ENCODE data around the gene RPL27.
A peak's percentile ranks its signal among the peaks of the same experiment; 100 is the strongest.
"Not testable (repeated sequence)": the region's sequence is repeated elsewhere in the genome, so short reads cannot be mapped to it uniquely, and the experiment has no call there.

RPL27 gene

DNA sequence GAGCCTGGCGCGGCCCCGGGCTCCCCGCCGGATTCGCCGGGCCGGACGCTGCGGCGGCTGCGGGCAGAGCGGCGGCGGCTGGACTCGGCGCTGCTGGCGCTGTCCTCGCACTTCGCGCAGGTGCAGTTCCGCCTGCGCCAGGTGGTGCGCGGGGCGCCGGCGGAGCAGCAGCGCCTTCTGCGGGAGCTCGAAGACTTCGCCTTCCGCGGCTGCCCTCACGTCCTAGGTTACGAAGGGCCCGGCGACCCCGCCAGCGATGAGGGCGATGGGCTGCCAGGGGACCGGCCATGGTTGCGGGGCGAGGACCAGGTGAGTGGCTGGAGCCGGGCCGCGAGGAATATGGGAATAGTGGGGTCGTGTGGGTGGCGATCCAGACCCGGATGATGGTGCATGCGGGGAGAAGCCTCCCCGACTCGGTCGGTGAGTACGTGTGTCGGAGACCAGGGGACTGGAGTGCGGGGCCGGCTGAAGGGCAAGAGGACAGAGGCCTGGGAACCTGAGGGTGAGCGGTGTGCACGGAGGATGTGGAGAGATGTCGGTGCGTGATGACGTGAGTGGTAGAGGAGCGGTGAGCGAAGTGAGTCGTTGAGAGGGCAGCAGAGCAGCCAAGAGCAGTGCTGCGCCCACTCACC is 17.3 kb upstream of the RPL27 start:
- H3K9me3 Mint-ChIP-seq: no peaks in the 10 kb centered on the region
- H3K27me3 Mint-ChIP-seq (ENCODE audit: low read depth): no peaks in the 10 kb centered on the region
- H3K27ac Mint-ChIP-seq: peak overlapping the region; percentile 88
- peaks cover 25% of the 10 kb centered on the region for H3K4me1 Mint-ChIP-seq (ENCODE audit: low read depth)
- H3K4me3 Mint-ChIP-seq: peak overlapping the region; percentile 94
- peaks cover 16% of the 10 kb centered on the region for H3K36me3 Mint-ChIP-seq (ENCODE audit: low read depth)

DNA sequence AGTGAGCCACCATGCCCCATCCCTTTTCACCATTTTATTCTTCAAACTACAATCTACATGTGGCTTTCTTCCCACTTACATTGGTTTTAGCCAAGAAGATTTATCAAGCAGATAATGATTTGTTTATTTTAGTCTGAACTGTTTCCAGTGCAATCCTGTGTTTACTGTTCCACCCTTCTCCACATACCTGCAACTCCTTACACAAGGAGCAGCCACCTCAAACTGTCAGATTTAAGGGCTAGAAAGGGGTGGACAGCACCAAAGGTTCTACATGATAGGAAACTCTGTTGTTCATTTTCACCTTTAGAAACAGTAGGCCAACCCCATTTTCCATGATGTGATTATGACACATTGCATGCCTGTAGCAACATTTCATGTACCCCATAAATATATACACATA is 16.0 kb upstream of the RPL27 start:
- Mint-ChIP-seq H3K4me3 (peak overlapping the region; percentile 94), H3K4me1 (ENCODE audit: low read depth) (peaks cover 25% of the 10 kb centered on the region), H3K36me3 (ENCODE audit: low read depth) (peaks cover 17% of the 10 kb centered on the region), H3K27me3 (ENCODE audit: low read depth) (no peaks in the 10 kb centered on the region), H3K27ac (peak overlapping the region; percentile 43), H3K9me3 (no peaks in the 10 kb centered on the region)

DNA sequence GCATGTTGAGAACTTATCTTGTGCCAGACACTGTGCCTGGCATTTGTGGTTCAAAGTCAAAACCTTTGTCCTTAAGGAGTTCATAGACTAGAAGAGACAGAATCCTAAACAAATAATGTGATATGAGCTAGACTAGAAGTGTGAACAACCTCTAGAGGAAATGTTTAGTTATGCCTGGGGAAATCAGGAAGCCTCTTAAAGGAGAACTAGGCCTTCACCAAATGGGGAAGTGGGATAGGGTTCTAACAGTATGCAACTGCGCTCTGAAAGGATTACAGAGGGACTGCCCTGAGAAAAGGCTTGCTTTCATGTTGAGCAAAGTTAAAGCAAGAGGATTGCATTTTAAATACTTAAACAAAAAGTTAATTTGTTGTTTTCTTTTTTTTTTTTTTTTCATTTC is 13.0 kb upstream of the RPL27 start:
- Mint-ChIP-seq H3K36me3 (ENCODE audit: low read depth) (peaks cover 34% of the 10 kb centered on the region), H3K9me3 (no peaks in the 10 kb centered on the region), H3K4me1 (ENCODE audit: low read depth) (peaks cover 18% of the 10 kb centered on the region), H3K27me3 (ENCODE audit: low read depth) (no peaks in the 10 kb centered on the region), H3K27ac (no peak overlapping the region), H3K4me3 (no peak overlapping the region)

DNA sequence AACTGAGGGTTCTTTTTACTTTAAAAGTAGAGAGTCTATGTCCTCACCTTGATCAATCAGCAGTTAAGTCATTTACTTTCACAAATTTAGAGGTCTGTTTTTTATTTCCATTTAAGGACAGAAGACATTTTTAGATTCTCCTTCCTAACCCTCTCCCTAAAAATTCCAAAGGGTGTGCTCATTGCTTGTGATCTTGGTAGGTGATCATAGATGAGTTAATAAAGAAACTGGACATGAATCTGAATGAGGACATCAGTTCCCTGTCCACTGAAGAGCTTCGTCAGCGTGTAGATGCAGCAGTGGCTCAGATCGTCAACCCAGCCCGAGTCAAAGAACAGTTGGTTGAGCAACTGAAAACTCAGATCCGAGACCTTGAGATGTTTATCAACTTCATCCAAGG is 9.1 kb upstream of the RPL27 start:
- Mint-ChIP-seq H3K36me3 (ENCODE audit: low read depth) (peaks cover 38% of the 10 kb centered on the region), H3K27me3 (ENCODE audit: low read depth) (no peaks in the 10 kb centered on the region), H3K4me3 (no peak overlapping the region), H3K4me1 (ENCODE audit: low read depth) (peaks cover 7% of the 10 kb centered on the region), H3K9me3 (no peaks in the 10 kb centered on the region), H3K27ac (no peak overlapping the region)

DNA sequence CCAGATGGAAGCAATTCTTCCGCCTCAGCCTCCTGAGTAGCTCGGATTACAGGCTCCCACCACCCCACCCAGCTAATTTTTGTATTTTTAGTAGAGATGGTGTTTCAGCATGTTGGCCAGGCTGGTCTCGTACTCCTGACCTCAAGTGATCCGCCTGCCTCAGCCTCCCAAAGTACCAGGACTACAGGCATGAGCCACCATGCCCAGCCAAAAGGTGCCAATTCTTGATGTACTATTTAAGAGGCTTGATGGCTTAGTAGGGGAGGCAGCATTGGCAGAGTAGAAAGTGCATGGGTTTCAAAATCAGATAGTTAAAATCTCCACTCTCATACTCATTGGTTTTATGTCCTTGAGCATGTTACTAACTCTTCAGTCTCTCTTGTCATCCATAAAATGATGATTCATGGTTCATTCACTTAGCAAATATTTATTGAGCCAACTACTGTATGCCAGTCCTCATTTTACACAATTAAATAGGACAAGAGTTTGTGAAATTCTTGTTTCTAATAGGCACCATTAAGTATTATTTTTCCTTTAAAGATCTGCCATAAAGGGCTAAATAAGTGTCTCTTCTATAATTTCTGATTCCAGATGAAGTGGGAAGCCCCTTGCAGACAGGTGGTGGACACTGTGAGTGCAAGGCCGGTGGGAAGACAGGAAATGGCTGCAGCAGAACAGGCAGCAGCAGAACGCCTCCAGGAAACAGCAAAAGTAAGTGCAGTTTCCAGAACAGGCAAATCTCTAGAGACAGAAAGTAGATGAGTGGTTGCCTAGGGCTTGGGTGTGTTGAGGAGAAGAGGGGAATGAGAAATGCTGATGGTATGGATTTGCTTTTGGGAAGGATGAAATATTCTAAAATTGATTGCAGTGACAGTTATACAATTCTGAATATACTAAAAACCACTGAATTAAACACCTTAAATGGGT is 8.2 kb upstream of the RPL27 start:
- Mint-ChIP-seq H3K9me3 (no peaks in the 10 kb centered on the region), H3K27ac (no peak overlapping the region), H3K27me3 (ENCODE audit: low read depth) (no peaks in the 10 kb centered on the region), H3K4me1 (ENCODE audit: low read depth) (peaks cover 7% of the 10 kb centered on the region), H3K4me3 (no peak overlapping the region), H3K36me3 (ENCODE audit: low read depth) (peaks cover 39% of the 10 kb centered on the region)

DNA sequence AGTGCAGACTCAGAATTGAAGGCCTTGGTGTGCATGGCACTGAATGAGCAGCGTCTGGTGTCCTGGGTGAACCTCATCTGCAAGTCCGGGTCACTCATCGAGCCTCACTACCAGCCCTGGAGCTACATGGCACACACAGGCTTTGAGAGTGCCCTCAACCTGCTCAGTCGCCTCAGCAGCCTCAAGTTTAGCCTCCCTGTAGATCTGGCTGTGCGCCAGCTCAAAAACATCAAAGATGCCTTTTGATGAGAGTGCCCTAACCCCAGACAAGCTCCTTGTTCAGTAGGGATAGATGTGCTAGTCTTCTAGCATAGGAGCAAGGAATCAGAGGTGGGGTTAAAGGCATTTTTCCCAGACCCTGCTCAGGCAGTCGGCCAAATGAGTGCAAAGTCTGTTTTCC is 6.7 kb upstream of the RPL27 start:
- Mint-ChIP-seq H3K27me3 (ENCODE audit: low read depth) (no peaks in the 10 kb centered on the region), H3K36me3 (ENCODE audit: low read depth) (peaks cover 34% of the 10 kb centered on the region), H3K9me3 (no peaks in the 10 kb centered on the region), H3K4me1 (ENCODE audit: low read depth) (no peaks in the 10 kb centered on the region), H3K4me3 (no peak overlapping the region), H3K27ac (no peak overlapping the region)

DNA sequence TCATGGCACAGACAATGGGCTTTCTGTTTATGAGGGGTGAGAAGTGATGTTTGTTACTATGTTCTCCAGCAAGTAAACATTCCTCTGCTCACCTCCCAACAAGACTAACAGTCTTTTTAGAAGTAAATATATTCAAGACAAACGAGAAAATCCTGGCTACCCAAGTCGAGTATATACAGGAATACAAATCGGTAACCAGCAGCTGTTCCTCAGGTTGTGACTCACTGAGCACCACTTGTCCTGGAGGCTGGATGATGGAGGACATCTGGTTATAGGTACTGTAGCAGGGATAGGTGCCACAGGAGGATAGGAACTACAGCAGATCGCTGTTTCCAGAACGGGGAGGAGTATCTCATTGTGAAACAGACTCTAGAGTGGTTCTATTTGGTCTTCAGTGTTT is 5.3 kb upstream of the RPL27 start:
- Mint-ChIP-seq H3K4me3 (no peak overlapping the region), H3K9me3 (no peaks in the 10 kb centered on the region), H3K36me3 (ENCODE audit: low read depth) (peaks cover 33% of the 10 kb centered on the region), H3K27me3 (ENCODE audit: low read depth) (no peaks in the 10 kb centered on the region), H3K27ac (no peak overlapping the region), H3K4me1 (ENCODE audit: low read depth) (peaks cover 4% of the 10 kb centered on the region)

DNA sequence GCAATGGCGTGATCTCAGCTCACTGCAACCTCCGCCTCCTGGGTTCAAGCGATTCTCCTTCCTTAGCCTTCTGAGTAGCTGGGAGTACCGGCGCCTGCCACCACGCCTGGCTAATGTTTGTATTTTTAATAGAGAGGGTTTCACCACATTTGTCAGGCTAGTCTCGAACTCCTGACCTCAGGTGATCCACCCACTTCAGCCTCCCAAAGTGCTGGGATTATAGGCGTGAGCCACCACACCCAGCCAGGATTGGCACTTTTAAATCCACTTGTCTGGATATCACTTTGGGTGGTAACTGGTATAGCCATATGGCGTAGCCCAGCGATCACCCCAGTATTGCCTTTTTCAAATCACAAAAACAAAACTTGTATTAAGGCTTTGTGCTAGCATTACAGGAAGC is 4.3 kb upstream of the RPL27 start:
- not testable (repeated sequence) for H3K4me1 Mint-ChIP-seq (ENCODE audit: low read depth); H3K9me3 Mint-ChIP-seq; H3K4me3 Mint-ChIP-seq; H3K27ac Mint-ChIP-seq; H3K27me3 Mint-ChIP-seq (ENCODE audit: low read depth)
- H3K36me3 Mint-ChIP-seq (ENCODE audit: low read depth): peaks cover 29% of the 10 kb centered on the region

DNA sequence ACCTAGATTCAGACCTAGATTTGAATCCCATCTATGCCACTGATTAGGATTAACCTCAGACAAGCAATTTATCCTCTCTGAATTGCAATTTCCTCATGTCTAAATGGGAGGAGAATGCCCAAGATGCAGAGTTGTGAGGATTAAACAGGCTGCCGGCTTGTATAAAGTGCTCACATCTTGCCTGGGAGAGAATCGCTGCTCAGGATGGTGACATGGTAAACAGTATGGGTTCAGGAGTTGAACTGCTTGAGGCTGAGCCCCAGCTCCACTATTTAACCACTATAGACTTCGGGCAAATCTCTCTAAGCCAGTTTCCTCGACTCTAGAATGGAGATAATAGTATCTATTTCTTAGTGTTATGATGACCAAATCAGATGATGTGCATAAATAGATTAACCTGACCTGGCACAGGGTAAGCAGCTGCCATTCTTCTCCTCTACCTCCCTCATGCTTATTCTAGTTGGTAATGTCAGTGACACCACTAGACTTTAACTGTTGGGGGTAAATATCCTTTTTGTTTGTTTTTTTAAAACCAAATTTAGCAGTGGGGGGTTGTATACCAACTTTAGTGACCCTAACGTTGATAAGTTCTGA is 732 bp upstream of the RPL27 start:
- Mint-ChIP-seq H3K9me3 (no peaks in the 10 kb centered on the region), H3K36me3 (ENCODE audit: low read depth) (peaks cover 27% of the 10 kb centered on the region), H3K27ac (peak overlapping the region; percentile 92), H3K4me1 (ENCODE audit: low read depth) (peaks cover 20% of the 10 kb centered on the region), H3K27me3 (ENCODE audit: low read depth) (no peaks in the 10 kb centered on the region), H3K4me3 (peak overlapping the region; percentile 90)

DNA sequence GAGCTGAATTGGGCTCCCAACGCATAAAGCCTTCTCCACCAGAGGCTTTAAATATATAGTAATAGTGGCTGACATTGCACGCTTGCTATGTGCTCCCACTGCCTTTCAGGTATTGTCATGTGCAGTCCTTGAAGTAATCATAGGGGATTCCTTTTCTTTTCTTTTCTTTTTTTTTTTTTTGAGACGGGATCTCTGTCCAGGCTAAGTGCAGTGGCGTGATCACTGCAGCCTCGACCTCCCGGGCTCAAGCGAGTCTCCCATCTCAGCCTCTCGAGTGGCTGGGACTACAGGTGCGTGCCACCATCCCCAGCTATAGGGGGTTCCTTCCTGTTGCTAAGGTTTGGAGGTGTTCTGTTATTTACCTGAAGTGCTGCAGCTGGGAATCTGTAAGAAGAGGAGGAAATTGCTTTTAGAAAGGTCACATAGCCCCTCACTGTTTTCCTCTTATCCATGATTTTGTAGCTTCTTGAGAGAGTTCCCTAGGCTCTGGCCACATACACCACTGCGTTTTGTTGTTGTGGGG is 845 bp downstream of the RPL27 start:
- H3K27ac Mint-ChIP-seq: peak overlapping the region; percentile 92
- H3K4me3 Mint-ChIP-seq: peak overlapping the region; percentile 90
- H3K36me3 Mint-ChIP-seq (ENCODE audit: low read depth): peaks cover 36% of the 10 kb centered on the region
- H3K27me3 Mint-ChIP-seq (ENCODE audit: low read depth): no peaks in the 10 kb centered on the region
- peaks cover 20% of the 10 kb centered on the region for H3K4me1 Mint-ChIP-seq (ENCODE audit: low read depth)
- no peaks in the 10 kb centered on the region for H3K9me3 Mint-ChIP-seq

DNA sequence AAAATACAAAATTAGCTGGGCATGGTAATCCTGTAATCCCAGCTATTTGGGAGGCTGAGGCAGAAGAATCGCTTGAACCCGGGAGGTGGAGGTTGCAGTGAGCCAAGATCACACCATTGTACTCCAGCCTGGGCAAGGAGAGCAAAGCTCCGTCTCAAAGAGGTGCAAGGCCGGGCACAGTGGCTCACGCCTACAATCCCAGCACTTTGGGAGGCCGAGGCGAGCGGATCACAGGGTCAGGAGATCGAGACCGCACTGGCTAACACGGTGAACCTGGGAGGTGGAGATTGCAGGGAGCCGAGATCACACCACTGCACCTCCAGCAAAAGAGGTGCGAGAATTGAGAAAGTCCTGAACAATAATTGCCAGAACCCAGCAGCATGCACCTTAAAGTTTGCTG is 2.7 kb downstream of the RPL27 start:
- not testable (repeated sequence) for H3K27ac Mint-ChIP-seq; H3K27me3 Mint-ChIP-seq (ENCODE audit: low read depth); H3K9me3 Mint-ChIP-seq; H3K4me3 Mint-ChIP-seq
- H3K4me1 Mint-ChIP-seq (ENCODE audit: low read depth): peaks cover 20% of the 10 kb centered on the region
- peaks cover 33% of the 10 kb centered on the region for H3K36me3 Mint-ChIP-seq (ENCODE audit: low read depth)

DNA sequence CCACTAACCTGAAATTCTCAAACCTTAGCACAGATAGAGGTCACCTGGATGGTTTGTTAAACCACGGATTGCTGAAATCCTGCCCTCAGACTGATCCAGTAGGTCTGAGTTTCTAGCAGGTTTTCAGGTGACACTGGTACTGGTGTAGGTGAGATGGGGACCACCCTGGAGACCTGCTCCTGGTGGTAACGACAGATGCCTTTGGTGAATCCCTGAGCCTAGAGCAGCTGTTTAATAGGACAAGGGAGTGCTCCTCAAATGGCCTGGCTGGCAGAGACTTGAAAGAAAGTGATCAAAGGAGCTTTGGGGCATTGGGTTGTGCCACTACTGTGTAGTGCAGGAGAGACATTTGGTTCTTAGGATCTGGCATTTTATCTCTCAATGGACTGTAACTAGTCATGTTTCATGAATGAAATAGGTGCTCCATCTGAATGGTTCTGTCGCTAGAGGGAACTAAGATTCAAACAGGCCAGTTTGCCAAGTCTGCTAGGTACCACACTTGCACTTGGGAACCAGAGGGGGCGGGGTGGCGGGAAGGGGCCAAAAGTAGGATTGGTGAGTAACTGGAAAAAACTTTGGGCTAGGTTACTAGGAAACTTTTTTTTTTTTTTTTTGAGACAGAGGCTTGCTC is 5.4 kb downstream of the RPL27 start:
- Mint-ChIP-seq H3K36me3 (ENCODE audit: low read depth) (peaks cover 35% of the 10 kb centered on the region), H3K9me3 (no peaks in the 10 kb centered on the region), H3K27ac (peak overlapping the region; percentile 31), H3K4me1 (ENCODE audit: low read depth) (peaks cover 21% of the 10 kb centered on the region), H3K27me3 (ENCODE audit: low read depth) (no peaks in the 10 kb centered on the region), H3K4me3 (no peak overlapping the region)

DNA sequence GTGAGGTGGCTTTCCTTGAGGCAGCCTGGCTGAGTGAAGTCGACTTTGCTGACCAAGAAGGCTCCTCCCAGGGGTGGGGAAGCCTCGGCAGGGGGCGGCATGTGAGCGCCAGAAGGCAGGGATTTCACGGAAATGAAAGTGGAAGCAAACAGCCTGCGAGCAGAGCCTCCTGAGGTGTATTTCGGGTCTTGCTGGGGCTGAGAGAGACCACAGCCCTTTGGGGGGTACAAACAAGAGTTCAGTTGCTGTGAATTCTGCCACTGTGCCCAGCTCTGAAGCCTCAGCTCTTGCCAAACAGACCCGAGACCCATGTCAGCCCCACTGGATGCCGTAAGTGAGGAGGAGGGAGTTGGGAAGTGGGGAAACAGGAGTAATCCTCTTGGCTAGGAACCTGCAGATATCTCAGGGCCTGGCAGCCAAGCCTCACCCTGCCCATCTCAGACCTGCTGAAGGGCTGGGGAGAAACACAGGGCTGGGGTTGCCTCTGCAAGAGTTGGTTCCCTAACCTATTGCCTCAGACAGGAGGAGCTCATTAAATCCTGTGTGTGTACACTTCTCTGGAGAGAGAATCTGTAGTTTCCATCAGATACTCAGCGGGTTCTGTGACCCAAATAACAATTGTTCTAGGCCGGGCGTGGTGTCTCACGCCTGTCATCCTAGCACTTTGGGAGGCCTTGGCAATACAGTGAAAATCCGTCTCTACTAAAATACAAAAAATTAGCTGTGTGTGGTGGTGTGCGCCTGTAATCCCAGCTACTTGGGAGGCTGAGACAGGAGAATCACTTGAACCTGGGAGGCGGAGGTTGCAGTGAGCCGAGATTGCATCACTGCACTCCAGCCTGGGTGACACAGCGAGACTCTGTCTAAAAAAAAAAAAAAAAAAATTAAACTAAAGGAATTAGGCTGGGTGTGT is 8.7 kb downstream of the RPL27 start, which contains the start of gene IFI35:
Gene IFI35, plus strand, starts transcription at position 146 of the 913 bp plus-strand sequence. Its CDS starts 164 bp downstream, at position 310.
- H3K4me3 Mint-ChIP-seq: peak within 1 kb of the TSS; percentile 100
- H3K9me3 Mint-ChIP-seq: no peaks in the 10 kb centered on the region
- peak within 1 kb of the TSS; percentile 100 for H3K27ac Mint-ChIP-seq
- peaks cover 25% of the 10 kb centered on the region for H3K36me3 Mint-ChIP-seq (ENCODE audit: low read depth)
- H3K27me3 Mint-ChIP-seq (ENCODE audit: low read depth): no peaks in the 10 kb centered on the region
- H3K4me1 Mint-ChIP-seq (ENCODE audit: low read depth): peaks cover 16% of the 10 kb centered on the region
